ENCODE results near the gene LRMDA.

- TF ChIP-seq CTCF (IDR thresholded peaks at IDR 0.05; ENCODE audit: low read depth, low read length) (peak; percentile 27; the same call in 1 of the 2 replicates), EZH2phosphoT487 (IDR thresholded peaks at IDR 0.05; ENCODE audit: low read depth) (no peak)
Observed at GRCh38 chr10:76086761-76087639, 655.6 kb downstream of the LRMDA start.

Measured in OCI-LY3 (cell line).